GM10266 (cell line): Measurements from ENCODE around the gene RBM39.

ENCODE experiments used
- DNase-seq: peaks from one replicate; pipeline ENCODE4 v3.0.0; 2012; ENCODE audit errors: extremely low spot score
- CTCF ChIP-seq: IDR thresholded peaks from 2 replicates; pipeline ENCODE4 v1.5.1; 2012; ENCODE audit warnings: mild to moderate bottlenecking, low read depth; ENCODE audit not compliant: control insufficient read depth, insufficient read depth; ENCODE audit errors: missing control alignments

Gene RBM39

GRCh38 chr20:35654415-35654814, 87.6 kb downstream of the RBM39 start:
- TF ChIP-seq CTCF, result no peak
- no peak for DNase-seq

GRCh38 chr20:35653893-35654292, 88.2 kb downstream of the RBM39 start:
- no peak for DNase-seq
- TF ChIP-seq CTCF, result no peak
